ENCODE results near the gene GDPGP1.

- TF ChIP-seq CTCF (conservative IDR thresholded peaks at IDR 0.05; ENCODE audit: low read depth, low read length) (no peak), BHLHE40 (IDR thresholded peaks at IDR 0.05; ENCODE audit: low read depth, low read length) (no peak), MXI1 (IDR thresholded peaks at IDR 0.05; ENCODE audit: borderline replicate concordance, low read depth, low read length) (no peak), FOS (IDR thresholded peaks at IDR 0.05; ENCODE audit: low read depth, low read length) (no peak), CEBPB (IDR thresholded peaks at IDR 0.05; ENCODE audit: low read depth, low read length) (no peak), POLR2A (IDR thresholded peaks at IDR 0.05; ENCODE audit: low read depth, low read length) (no peak)
These were observed 10.1 kb downstream of the GDPGP1 start for GRCh38 chr15:90243943-90244639.
